Renal pelvis (tissue), 4 donors: Measurements from ENCODE around the gene CDH18. TPM values are rescaled to one million over a fixed set of nuclear protein-coding genes. Genes with fewer than 3 reads are reported as not detected.

Experiments used
- DNase-seq: peaks from one replicate; pipeline ENCODE4 v3.0.0-alpha.2; 2013
- polyA plus RNA-seq, 3 donors: library from polyadenylated mRNA; unstranded; fragments of 120-200 nt; gene quantifications; one replicate each; pipeline ENCODE4 v1.2.1, GENCODE V29; 2013; ENCODE audit not compliant: insufficient read length in 3 of 3

CDH18 gene
- polyA plus RNA-seq, 3 donors: 0.64 to 1.5 (median 1.1) TPM

DNA sequence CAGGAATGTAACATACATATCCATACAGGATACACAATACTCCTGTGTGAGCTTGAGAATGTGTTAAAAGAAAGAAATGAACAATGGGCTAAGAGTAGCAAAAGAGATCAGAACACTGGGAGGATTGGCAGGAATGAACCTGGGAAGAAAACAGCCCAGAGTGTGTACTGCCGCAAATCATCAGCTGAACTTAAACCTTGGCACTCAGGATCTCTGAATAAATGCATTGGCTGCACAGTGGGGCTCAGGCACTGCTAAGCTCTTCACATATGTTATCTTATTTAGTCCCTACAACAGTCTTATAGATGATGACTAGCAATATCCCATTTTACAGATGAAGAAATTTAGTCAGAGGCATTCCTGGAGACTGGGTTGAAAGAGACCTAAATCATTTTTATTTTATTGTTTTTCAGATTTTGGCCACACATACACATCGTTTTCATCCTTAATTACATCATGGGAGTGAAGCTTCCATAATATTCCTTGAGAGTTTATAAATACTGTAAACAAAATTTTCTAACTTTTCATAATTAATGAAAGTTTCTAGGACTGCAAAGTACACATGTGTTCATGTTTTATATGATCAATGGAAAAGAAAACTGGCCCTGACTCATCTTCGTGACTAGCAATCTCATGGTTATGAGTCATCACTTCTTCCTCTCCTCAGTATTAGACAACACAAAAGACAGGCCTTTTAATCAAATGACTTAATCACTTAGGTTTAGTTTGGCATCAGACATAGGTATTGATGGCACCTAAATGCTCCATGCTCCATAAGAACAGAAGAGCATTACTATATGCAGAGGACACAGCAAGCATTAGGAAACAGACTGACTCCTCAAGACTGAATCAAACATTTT, 59.2 kb downstream of the CDH18 start:
- DNase-seq: no peak

DNA sequence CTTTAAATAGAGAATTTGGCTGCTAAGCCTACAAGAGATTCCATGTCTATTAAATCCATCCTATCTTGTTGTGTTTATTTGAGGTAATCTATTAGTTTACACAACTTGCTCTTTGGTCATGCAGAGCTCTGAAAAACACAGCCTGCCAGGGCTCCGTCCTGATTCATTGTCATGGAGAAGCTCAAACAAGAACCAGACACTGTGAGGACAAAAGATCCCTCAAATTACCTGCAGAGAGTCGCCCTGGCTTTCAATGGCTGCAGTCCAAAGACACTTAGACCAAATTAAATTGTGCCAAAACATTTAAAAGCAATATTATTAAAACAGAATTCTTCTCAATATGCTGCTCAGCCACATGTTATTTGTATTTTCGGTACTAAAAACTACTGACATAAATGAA, 60.1 kb downstream of the CDH18 start:
- no peak for DNase-seq

DNA sequence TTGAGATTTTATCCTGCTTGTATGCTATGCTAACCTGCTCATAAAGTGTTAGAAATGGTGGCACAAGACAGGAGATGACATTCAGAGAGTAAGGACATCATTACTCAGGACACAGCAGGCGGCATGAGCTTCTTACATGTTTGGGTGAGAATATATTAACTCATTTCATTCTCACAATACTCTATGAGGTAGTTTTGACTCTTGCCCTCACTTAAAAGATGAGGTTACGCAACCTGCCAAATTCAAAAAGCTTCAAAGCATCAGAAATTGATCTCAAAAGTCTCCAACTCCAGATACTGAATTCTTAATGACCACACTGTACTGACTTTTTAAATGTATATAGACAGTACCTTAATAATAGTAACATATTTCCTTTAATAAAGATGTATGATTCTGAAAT, 60.8 kb downstream of the CDH18 start:
- no peak for DNase-seq

DNA sequence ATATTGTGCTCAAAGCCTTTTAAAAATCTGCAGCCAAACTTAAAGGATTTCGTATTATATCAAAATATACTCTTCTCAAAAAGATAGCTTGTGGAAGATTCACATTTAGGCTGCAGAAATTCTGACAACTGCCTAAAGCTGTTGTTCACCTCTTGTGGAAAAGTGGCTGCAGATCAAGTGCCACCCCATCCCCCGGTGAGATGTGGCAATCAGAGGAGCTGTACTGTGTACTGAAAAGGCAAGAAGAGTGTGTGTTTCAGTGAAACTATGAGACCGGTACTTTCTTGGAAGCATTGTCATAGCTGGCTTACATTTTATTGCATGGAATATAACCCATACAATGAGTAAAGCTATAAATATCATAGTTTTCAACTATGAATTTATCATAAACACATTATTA, 64.3 kb downstream of the CDH18 start:
- no peak for DNase-seq

DNA sequence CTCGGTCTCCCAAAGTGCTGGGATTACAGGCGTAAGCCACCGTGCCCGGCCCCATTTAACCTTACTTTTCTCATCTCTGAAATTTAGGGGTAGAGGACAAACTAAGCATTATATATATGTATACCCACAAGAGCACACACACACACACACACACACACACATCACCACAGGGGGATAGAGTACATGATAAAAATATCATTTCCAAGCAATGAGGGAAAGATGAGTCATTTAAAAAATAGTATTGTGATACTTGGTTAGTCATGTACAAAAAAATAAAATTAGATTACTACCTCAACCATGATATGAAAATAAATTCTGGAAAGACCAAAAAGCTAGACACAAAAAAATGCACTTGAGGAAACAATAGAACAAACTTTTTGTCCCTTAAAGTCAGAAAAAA, 67.2 kb downstream of the CDH18 start:
- DNase-seq: no peak

DNA sequence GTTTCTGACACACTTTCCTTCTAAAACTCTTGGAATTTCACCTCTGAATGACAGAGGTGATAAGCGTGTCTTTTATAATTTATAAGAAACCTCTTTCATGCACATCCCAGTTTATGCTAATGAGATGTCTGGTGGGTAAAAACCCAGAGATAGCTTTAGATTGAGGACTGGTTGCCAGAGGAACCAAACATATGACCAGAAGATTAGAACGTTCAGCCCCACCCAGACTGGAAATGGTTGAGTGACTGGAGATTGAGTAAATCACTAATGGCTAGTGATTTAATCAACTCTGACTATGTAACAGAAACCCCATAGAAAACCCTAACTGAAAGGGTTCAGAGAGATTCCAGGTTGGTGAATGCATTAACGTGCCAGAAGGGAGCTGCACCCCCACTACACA, 69.2 kb downstream of the CDH18 start:
- no peak for DNase-seq

DNA sequence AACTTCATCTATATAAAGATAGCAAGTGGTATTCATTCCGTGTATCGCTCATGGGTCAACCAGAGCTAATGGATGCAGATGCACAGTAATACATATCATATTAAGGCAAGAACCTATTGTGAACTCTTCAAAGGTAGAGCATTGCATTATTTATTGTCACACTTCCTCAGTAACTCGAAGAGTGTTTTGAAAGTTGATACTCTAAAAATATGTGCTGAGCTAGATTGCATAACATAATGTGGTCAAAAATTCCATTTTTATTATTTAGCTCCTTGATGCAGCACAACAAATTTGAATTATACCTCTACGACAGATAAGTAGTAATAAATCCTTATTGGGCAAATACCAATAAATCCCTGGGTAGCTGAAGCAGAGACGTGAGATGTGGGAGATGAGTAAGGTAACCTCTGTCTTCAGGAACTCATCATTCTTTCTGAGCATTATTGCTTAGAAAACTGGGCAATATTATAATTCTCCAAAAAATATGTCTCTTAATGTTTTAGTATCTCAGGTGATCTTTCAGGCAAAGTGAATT, 70.3 kb downstream of the CDH18 start:
- no peak for DNase-seq

DNA sequence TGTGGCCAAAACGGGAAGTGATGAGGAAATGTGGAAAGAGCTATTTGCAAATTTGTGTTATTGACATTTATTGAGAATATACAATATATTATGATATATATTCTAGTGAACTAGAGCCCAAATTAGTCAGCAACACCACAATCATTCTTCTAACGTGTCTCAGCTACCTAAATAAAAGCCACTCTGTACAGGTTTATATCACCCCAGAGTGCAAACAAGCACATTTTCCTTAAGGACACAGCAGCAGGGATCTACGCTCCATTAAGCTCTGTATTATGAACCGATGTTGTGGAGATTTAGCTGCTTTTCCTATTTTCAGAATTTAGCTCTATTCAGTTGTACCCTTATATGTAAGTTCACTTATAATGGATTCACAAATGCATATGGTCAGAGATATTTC, 77.9 kb downstream of the CDH18 start:
- DNase-seq: no peak

DNA sequence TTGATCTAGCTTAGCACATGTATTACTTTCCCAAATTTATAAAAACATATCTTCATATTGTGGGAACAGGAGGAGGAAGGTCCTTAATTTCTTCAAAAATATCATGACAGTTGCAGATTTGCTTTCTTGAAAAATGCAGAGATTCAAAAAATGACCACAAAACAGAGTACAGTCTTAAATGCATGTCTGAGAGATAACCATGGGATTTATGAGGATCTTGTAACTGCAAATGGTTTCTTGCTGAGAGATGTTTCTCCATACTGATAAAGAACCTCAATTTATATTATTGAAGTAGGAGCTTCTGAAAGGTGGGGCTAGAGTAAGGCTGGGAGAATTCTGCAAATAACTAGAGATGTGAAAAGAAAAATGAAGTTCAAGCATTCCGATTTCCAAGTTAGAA, 83.2 kb downstream of the CDH18 start:
- DNase-seq: no peak

DNA sequence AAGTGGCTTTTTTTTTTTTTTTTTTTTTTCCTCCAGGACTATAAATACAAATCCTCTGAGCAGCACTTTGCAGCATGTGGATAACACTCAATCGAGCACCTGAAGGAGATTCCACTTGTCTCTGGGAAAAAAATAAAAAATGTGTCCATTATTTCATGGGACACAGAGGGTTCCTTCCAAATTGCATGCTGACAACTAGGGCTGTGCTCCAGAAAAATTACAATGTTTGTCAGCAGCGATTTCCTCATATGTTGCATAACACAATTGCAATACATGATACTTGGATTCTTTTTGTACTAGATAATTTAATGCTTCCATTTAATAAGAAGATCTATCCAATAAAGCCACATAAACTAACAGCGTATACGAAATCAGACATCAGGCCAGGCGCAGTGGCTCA, 84.4 kb downstream of the CDH18 start:
- no peak for DNase-seq

DNA sequence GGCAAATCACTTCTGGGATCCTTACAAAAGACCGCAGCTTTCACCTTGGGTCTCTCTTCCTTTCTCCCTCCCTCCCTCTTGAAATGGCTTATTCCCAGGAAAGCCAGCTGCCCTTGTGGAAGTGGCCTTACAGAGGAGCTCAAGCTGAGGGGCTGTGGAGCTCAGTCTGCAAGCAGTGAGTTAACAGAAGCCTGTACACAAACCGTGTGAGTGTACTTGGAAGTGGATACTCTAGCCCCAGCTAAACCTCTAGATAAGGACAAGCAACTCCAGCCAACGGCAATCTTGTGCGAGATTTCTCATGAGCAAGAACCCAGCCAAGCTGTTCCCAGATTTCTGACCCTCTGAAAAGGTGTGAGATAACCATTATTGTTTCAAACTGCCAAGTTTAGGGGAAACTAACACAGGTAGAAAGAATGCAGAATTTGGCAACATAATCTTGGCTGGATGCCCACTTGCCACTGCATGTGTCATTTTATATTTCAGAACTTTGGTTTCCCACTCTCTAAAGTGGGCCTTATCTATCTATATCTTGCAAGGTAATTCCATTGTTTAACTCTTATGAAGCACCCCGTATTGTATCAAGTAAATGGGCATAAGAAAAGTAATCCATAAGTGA, 85.6 kb downstream of the CDH18 start:
- DNase-seq: no peak

DNA sequence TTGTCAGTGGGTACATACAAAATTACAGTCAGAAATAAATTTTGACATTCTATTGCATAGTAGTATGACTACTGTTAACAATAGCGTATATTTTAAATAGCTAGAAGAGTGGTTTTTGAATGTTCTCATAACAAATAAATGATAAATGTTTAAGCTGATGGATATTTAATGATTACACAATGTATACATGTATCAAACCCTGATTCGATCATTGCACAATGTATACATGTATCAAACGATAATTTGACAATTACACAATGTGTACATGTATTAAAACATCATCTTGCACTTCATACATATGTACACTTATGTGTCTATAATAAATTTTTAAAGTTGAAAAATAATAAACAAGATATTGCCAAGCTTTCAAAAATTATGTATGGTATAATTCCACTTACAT, 87.7 kb downstream of the CDH18 start:
- DNase-seq: no peak

DNA sequence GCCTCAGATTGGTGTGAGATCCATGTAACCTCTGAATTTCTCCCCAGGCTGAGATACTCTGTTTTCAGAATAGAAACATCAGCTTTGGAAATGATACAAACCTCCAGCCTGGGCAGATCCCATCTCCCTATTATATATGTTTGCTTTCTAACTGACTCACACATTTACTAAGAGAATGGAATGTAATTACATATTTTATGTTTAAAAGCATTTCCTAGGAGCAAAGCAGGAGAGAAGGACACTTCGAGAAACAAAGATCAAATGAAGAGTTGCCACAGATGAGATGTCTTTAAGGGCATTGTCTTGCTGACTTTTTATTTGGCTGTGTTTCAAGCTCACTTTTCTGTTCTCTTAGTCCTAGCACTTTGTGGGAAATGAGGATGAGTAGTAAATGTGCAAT, 96.3 kb downstream of the CDH18 start:
- no peak for DNase-seq

DNA sequence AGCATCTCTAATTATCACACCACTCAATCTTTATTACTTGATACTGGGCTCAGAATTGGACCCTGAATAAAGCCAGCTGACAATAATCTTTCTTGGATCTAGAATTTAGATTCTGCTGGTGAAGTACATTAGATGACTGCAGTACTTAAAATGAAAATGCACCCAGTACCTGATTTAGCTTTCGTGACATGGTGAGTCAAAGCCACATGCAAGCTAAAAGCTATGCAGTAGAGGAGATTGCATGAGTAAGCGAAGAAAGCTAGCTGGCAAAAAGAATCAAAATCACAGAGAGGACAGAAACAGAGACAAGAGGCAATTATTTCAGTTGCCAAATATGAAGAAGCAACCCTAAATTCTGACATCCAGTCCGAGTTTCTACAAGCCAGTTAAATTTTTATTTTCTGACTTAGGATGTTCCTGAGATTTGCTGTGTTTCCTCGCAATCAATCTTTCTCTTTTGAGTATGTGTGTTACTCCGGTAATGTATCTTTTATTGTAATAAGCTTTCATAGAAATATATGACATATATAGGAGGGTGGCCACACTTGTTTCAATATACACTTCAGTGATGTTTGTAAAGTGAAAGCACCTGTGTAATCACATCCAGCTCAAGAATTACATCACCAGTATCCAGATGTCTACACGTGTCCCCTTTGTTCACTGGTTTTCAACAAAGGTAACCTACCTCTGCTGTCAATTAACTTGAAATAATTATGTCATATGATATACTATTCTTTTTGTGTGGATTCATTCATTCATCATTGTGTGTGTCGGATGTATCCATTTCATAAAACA, 101.7 kb downstream of the CDH18 start:
- DNase-seq: no peak

DNA sequence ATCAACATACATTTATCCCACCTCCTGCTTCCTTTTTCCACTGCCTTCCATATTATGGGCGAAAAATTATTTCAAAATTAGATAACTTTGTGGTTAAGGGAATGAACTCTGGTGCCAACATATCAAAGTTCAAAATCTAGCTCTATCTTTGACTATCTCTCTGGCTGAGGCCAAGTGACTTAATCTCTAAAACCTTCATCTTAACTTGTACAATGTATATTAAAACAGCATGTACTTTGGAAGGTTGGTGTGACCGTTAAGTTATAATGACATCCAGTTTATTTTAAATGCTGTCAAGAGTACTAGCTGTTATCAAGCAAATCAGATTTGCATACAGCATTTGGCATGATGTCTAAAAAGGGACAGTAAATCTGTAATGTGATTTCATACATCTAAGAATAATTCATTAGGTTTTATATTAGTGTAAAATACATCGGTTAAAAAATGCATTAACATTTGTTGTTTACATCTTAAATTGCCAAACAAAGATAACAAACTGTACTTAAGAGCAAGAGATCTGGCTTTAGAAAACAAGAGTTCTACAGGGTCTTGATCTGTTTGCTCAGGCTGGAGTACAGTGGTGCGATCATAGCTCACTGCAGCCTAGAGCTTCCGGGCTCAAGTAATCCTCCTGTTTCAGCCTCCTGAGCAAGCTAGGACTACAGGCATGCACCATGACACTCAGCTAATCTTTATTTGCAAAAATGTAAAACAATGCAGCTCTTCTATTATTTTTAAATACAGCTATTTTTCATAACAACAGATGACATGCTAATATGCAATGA, 102.8 kb downstream of the CDH18 start:
- no peak for DNase-seq

DNA sequence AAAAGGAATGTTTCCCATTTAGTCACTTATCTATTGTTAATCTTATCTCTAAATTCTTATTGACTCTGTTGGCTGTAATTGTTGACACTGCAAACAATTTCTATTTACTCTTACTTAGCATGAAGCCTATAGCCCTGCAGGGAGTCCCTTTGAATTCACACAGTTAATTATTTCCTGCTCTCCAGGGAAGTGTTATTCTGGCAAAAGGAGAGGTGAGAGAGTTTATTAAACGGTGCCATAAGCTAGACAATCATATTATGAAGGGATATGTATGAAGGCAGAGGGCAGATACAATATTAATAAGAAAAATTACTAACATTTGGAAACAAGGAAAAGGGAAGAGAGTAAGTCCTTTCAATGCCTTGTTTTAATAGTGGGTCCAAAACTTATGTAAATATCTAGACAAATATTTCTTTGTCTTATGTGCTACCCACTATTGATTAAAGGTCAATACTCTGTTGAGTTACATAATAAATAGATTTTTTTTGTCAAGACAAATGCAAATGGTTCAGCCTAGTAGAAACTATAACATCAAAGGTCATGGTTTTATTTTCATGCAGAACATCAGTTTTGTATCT, 107.1 kb downstream of the CDH18 start:
- no peak for DNase-seq

DNA sequence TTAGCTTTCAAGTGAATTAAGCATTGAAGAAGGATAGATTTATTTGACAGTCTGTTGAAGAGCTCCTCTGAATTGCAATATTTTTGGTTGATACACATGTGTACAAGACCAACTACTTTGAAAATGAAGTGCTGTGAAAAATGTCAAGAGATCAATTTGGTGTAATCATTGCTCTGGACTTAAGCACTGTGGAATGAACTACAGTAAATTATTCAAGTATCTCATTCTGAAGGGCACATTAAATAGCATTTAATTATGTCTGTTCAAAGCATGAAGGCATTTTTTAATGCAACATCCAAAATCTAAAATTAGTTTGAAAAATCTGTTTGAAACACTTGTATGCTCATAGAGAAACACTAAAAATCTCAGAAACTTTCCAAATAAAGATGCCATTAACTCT, 107.5 kb downstream of the CDH18 start:
- DNase-seq: no peak

DNA sequence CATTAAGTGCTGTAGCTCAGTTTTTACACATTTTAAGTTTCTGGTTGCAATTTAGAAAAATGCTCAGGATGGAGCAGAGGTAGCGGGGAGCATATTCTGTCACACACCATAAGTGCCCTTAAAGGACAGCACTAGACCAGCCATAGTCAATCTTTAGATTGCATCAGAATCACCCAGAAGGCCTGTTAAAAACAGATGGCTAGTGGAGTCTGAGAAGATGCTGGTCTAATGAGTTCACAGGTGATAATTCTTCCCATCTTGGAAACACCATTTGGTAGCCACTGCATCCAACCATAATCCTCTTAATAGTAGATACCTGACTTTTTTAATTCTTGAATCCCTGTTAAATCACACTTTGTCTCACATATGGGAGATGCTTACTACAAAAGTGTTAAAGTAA, 113.2 kb downstream of the CDH18 start:
- no peak for DNase-seq

DNA sequence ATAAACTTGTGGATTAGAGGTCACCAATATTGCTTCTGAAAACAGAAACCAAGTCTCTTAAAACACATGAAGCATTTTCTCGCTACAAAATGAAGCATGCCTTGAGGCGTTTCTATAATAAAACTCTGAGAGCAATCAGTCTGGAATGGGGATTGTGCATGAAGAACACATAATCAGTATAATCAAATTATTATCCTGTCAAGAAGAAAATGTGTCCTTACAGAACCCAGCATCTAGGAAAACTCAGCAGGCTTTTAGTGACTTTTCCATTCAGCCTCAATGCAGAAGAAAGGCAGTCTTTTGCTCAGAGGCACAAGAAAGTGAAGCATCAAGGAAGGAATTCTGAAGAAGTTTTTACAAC, 121.9 kb downstream of the CDH18 start:
- no peak for DNase-seq

DNA sequence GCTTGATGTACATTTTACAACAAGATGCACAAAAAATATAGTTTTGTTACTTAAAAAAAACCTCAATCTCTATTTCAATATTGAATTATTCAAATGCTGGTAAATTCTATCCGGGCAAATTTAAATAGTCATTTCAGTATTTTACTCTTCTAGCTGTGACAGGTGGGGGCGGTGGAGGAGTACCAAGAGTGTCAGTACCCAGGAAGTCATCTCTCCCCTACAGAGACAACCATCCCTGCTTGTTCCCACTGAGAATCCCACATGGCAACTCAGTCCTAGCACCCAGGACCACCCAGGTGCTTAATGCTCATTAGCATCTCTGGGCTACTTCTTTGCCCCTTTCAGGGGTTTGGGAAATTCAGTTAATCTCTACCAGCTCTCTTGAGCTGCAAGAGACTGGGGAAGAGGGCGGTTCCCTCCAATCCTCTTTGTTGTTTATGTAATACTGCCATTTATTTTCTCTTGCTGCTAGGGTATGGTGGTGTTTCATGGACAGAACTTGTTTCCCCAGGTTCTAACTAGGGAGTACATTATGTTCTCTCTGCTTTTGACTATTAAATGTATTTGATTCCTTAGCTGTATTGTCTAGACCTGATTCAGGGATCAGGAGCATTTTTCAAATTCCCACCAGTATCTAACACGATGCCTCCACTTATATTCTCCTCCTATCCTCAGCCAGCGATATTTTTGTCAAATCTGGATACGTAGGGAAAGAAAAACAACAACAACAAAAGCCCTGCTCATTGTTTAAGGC, 122.5 kb downstream of the CDH18 start:
- no peak for DNase-seq

DNA sequence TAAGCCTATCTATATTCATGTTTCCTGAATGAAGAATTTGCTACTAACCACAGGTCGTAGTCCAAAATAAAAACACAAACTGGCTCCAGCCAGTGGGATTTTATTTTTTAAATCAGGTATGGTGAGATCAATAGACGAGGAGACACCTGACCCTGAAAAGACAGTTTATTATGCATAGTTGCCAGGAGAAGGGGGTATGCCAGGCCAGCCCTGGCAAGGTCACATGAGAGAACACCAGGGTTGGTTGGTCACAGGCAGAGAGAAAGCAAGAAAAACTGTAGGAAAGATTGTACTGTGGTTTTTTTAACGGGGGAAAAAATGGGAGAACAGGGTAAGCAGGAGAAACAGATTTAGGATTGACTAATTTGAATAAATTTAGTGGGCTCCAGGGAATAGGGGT, 125.3 kb downstream of the CDH18 start:
- no peak for DNase-seq
